ENCODE results near the gene HDAC6.

The HDAC6 gene

DNA sequence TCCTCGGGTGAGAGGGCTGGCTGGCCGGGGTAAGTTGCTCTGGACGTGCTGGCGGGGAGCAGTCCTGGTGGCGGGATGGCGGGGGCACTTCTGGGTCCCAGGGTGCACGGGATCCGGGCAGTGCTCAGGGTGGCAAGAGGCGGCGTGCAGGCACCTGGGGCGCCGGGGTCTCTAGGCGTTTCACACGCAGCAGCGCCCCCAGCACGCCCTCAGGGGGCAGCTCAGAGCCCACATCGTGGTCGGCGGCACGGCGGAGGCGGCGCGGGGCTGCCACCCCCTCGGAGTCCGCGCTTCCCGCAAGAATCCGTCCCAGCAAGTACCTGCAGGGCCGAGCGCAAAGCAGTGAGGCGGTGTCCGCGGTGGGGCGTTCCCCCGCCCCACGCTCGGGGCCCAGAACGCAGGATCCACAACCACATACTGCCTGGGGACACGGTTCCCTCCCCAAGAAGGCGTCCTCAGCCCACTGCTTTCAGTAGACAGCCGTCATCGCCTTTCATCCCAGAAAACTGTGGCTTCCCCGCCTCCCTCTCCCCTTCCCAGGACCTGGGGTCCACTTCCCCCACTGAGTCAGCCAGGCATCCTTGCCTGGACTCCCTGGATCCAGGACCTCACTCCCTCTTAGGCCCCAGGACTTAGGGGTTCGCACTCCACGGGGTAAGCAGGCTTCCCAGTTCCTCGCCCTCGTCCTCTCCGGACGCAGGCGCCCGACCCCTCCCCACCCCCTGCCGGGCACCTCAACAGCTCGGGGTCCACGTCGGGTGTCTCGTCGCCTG lies 29.5 kb downstream of the HDAC6 start:
- Histone ChIP-seq H3K4me1 (ENCODE audit: control insufficient read depth, insufficient read depth, low read length) (no peaks in the 10 kb centered on the region), H3K36me3 (ENCODE audit: control insufficient read depth in 2 of 2, insufficient read depth in 1 of 2, low read length in 2 of 2) (no peaks in the 10 kb centered on the region), H3K9me3 (ENCODE audit: control insufficient read depth, insufficient read depth, low read depth, low read length) (no peaks in the 10 kb centered on the region), H3K4me3 (ENCODE audit: low read depth, low read length) (no peak overlapping the region), H3K27ac (ENCODE audit: extremely low read depth, low read depth, low read length) (no peak overlapping the region)
- TF ChIP-seq ZNF292 (tag by site-specific recombination; IDR thresholded peaks at IDR 0.05; ENCODE audit: borderline replicate concordance, low read depth) (no peak), ZNF624 (tag by site-specific recombination; IDR thresholded peaks at IDR 0.05) (no peak), ZNF843 (tag by site-specific recombination; IDR thresholded peaks at IDR 0.05) (no peak), ZNF10 (tag by site-specific recombination; IDR thresholded peaks at IDR 0.05) (no peak), ZNF112 (tag by site-specific recombination; IDR thresholded peaks at IDR 0.05) (no peak), GLI4 (tag by site-specific recombination; IDR thresholded peaks at IDR 0.05) (no peak), ZNF501 (tag by site-specific recombination; IDR thresholded peaks at IDR 0.05) (no peak), ZNF701 (tag by site-specific recombination; IDR thresholded peaks at IDR 0.05) (no peak), MZF1 (tag by site-specific recombination; IDR thresholded peaks at IDR 0.05; ENCODE audit: borderline replicate concordance) (no peak), KLF1 (tag by site-specific recombination; IDR thresholded peaks at IDR 0.05) (no peak)
- TF ChIP-seq, protein P1, sequence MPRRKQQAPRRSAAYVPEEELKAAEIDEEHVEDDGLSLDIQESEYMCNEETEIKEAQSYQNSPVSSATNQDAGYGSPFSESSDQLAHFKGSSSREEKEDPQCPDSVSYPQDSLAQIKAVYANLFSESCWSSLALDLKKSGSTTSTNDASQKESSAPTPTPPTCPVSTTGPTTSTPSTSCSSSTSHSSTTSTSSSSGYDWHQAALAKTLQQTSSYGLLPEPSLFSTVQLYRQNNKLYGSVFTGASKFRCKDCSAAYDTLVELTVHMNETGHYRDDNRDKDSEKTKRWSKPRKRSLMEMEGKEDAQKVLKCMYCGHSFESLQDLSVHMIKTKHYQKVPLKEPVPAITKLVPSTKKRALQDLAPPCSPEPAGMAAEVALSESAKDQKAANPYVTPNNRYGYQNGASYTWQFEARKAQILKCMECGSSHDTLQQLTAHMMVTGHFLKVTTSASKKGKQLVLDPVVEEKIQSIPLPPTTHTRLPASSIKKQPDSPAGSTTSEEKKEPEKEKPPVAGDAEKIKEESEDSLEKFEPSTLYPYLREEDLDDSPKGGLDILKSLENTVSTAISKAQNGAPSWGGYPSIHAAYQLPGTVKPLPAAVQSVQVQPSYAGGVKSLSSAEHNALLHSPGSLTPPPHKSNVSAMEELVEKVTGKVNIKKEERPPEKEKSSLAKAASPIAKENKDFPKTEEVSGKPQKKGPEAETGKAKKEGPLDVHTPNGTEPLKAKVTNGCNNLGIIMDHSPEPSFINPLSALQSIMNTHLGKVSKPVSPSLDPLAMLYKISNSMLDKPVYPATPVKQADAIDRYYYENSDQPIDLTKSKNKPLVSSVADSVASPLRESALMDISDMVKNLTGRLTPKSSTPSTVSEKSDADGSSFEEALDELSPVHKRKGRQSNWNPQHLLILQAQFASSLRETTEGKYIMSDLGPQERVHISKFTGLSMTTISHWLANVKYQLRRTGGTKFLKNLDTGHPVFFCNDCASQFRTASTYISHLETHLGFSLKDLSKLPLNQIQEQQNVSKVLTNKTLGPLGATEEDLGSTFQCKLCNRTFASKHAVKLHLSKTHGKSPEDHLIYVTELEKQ (tag by site-specific recombination; IDR thresholded peaks at IDR 0.05; ENCODE audit: borderline replicate concordance): no peak
- TF ChIP-seq, protein P2, sequence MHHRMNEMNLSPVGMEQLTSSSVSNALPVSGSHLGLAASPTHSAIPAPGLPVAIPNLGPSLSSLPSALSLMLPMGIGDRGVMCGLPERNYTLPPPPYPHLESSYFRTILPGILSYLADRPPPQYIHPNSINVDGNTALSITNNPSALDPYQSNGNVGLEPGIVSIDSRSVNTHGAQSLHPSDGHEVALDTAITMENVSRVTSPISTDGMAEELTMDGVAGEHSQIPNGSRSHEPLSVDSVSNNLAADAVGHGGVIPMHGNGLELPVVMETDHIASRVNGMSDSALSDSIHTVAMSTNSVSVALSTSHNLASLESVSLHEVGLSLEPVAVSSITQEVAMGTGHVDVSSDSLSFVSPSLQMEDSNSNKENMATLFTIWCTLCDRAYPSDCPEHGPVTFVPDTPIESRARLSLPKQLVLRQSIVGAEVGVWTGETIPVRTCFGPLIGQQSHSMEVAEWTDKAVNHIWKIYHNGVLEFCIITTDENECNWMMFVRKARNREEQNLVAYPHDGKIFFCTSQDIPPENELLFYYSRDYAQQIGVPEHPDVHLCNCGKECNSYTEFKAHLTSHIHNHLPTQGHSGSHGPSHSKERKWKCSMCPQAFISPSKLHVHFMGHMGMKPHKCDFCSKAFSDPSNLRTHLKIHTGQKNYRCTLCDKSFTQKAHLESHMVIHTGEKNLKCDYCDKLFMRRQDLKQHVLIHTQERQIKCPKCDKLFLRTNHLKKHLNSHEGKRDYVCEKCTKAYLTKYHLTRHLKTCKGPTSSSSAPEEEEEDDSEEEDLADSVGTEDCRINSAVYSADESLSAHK (tag by site-specific recombination; IDR thresholded peaks at IDR 0.05): no peak
- TF ChIP-seq, protein P3, sequence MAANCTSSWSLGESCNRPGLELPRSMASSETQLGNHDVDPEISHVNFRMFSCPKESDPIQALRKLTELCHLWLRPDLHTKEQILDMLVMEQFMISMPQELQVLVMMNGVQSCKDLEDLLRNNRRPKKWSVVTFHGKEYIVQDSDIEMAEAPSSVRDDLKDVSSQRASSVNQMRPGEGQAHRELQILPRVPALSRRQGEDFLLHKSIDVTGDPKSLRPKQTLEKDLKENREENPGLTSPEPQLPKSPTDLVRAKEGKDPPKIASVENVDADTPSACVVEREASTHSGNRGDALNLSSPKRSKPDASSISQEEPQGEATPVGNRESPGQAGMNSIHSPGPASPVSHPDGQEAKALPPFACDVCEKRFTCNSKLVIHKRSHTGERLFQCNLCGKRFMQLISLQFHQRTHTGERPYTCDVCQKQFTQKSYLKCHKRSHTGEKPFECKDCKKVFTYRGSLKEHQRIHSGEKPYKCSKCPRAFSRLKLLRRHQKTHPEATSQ (tag by site-specific recombination; IDR thresholded peaks at IDR 0.05): no peak
- POLR2A ChIA-PET: no interaction called here
- CTCF ChIA-PET: no interaction called here

DNA sequence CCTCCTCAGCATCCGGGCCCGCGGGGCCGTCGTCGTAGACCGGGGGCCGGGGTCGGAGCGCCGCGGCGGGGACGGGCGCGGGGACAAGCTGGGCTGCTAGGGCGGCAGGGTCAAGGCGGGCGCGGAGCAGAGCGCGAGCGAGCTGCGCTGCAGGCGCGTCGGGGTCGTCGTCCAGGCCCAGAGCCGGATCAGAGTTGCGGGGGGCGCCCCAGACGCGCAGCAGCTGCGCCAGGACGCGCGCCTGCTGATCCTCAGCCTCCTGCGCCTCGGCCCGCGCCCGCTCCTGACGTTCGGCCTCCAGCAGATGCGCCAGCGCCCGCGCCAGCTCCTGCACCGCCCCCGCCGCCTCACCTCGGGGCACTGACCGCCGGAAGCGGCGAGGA lies 30.0 kb downstream of the HDAC6 start:
- CTCF ChIA-PET: no interaction called here
- POLR2A ChIA-PET: no interaction called here
- Histone ChIP-seq H3K4me3 (ENCODE audit: low read depth, low read length) (no peak overlapping the region), H3K4me1 (ENCODE audit: control insufficient read depth, insufficient read depth, low read length) (no peaks in the 10 kb centered on the region), H3K9me3 (ENCODE audit: control insufficient read depth, insufficient read depth, low read depth, low read length) (no peaks in the 10 kb centered on the region), H3K36me3 (ENCODE audit: control insufficient read depth in 2 of 2, insufficient read depth in 1 of 2, low read length in 2 of 2) (no peaks in the 10 kb centered on the region), H3K27ac (ENCODE audit: extremely low read depth, low read depth, low read length) (no peak overlapping the region)
- TF ChIP-seq ZNF585B (tag by site-specific recombination; IDR thresholded peaks at IDR 0.05): no peak
- no peak for TF ChIP-seq ZNF473 (tag by site-specific recombination; IDR thresholded peaks at IDR 0.05)
- no peak for TF ChIP-seq ZNF560 (tag by site-specific recombination; IDR thresholded peaks at IDR 0.05; ENCODE audit: borderline replicate concordance)
- TF ChIP-seq ZNF792 (tag by site-specific recombination; IDR thresholded peaks at IDR 0.05): no peak
- TF ChIP-seq ZNF266 (tag by site-specific recombination; IDR thresholded peaks at IDR 0.05; ENCODE audit: low read depth): no peak
- no peak for TF ChIP-seq ZSCAN16 (tag by site-specific recombination; IDR thresholded peaks at IDR 0.05)
- no peak for TF ChIP-seq ZNF530 (tag by site-specific recombination; IDR thresholded peaks at IDR 0.05; ENCODE audit: low read depth)
- TF ChIP-seq, protein P4, sequence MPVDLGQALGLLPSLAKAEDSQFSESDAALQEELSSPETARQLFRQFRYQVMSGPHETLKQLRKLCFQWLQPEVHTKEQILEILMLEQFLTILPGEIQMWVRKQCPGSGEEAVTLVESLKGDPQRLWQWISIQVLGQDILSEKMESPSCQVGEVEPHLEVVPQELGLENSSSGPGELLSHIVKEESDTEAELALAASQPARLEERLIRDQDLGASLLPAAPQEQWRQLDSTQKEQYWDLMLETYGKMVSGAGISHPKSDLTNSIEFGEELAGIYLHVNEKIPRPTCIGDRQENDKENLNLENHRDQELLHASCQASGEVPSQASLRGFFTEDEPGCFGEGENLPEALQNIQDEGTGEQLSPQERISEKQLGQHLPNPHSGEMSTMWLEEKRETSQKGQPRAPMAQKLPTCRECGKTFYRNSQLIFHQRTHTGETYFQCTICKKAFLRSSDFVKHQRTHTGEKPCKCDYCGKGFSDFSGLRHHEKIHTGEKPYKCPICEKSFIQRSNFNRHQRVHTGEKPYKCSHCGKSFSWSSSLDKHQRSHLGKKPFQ (tag by site-specific recombination; IDR thresholded peaks at IDR 0.05): no peak
- TF ChIP-seq SCRT1 (tag by site-specific recombination; IDR thresholded peaks at IDR 0.05; ENCODE audit: borderline replicate concordance): no peak
- TF ChIP-seq ZNF23 (tag by site-specific recombination; IDR thresholded peaks at IDR 0.05; ENCODE audit: borderline replicate concordance): no peak
- TF ChIP-seq ZNF529 (tag by site-specific recombination; IDR thresholded peaks at IDR 0.05; ENCODE audit: insufficient replicate concordance): no peak
- TF ChIP-seq ZNF549 (tag by site-specific recombination; IDR thresholded peaks at IDR 0.05): no peak
- TF ChIP-seq RBAK (tag by site-specific recombination; IDR thresholded peaks at IDR 0.05): no peak
- no peak for TF ChIP-seq ZNF155 (tag by site-specific recombination; IDR thresholded peaks at IDR 0.05)

Measured in HEK293 (cell line).